Ectodermal cell (in vitro differentiated cells): ENCODE results near the gene ZBED3.
A peak's percentile ranks its signal among the peaks of the same experiment; 100 is the strongest.

Experiments used
- H3K27ac ChIP-seq: 2 replicates; pipeline ENCODE4 v1.7.0; 2013; ENCODE audit warnings: mild to moderate bottlenecking, low read depth, low read length; ENCODE audit not compliant: insufficient read depth, poor library complexity, severe bottlenecking
- H3K27me3 ChIP-seq: 2 replicates; pipeline ENCODE4 v1.7.0; 2013; ENCODE audit warnings: mild to moderate bottlenecking, low read length; ENCODE audit not compliant: insufficient read depth, control insufficient read depth, poor library complexity, severe bottlenecking
- H3K36me3 ChIP-seq: one replicate; pipeline ENCODE4 v1.7.0; 2013; ENCODE audit warnings: low read length; ENCODE audit not compliant: control insufficient read depth, insufficient read depth
- H3K4me1 ChIP-seq: one replicate; pipeline ENCODE4 v1.7.0; 2013; ENCODE audit warnings: low read length; ENCODE audit not compliant: control insufficient read depth, insufficient read depth
- H3K4me3 ChIP-seq: 2 replicates; pipeline ENCODE4 v1.7.0; 2013; ENCODE audit warnings: low read depth, low read length, control low read depth; ENCODE audit not compliant: insufficient read depth
- H3K9me3 ChIP-seq: 2 replicates; pipeline ENCODE4 v1.7.0; 2013; ENCODE audit warnings: mild to moderate bottlenecking, low read length, moderate library complexity; ENCODE audit not compliant: control insufficient read depth
- WGBS, 2 experiments: methylation state at CpG; one replicate each; pipeline ENCODE4 v1.1.7; 2013; ENCODE audit warnings: missing lambda C conversion rate in 2 of 2; 5-methylcytosine and 5-hydroxymethylcytosine counted together

The ZBED3 gene

DNA sequence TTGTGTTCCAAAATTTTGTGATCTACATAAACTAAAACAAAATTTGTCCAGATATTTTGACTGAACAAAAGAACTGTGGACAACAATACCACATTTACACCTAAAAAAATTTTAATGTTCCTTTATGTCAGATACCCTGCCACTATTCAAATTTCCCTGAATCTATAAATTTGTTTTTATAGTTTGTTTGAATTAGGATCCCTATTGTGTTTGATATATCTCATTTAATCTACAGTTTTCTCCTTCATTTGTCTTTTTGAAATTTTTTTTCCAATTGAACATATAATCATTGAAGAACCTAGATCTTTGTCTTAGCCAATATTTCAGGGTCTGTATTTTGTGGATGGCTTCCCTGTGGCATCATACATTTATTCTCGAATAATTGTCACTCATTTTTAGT lies 51.1 kb downstream of the ZBED3 start:
- no peaks in the 10 kb centered on the region for H3K27me3 ChIP-seq
- H3K27ac ChIP-seq, result no peak overlapping the region
- H3K4me1 ChIP-seq, result no peaks in the 10 kb centered on the region
- H3K4me3 ChIP-seq, result no peak overlapping the region
- H3K9me3 ChIP-seq, result no peaks in the 10 kb centered on the region
- peaks cover 22% of the 10 kb centered on the region for H3K36me3 ChIP-seq
- 92% methylated on average over 1 of the region's 1 CpG; no CpG with 5 or more reads in 1 of the 2 experiments for WGBS, 2 experiments

DNA sequence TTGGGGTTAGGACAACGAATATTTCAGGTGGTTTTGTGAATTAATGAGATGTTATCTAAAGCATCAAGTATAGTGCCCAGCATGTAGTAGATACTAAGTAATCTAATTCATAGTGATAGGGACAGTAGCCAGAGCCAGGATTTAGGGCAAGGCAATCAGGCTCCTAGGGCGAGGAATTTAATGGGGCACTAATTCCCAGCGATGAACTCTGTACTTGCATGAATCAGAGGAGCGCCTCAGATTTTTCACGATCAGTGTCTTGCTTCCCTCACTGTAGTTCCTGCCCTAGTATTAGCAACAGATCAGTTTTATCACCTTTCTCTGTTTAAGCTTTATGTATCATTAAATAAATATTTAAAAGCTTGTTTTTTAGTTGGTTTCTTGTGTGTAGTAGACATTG lies 53.7 kb downstream of the ZBED3 start:
- H3K9me3 ChIP-seq, result no peaks in the 10 kb centered on the region
- peaks cover 16% of the 10 kb centered on the region for H3K36me3 ChIP-seq
- H3K27ac ChIP-seq, result no peak overlapping the region
- no peaks in the 10 kb centered on the region for H3K4me1 ChIP-seq
- WGBS, 2 experiments, result 94 to 97% methylated on average over 5 of the region's 5 CpGs
- no peaks in the 10 kb centered on the region for H3K27me3 ChIP-seq
- no peak overlapping the region for H3K4me3 ChIP-seq

DNA sequence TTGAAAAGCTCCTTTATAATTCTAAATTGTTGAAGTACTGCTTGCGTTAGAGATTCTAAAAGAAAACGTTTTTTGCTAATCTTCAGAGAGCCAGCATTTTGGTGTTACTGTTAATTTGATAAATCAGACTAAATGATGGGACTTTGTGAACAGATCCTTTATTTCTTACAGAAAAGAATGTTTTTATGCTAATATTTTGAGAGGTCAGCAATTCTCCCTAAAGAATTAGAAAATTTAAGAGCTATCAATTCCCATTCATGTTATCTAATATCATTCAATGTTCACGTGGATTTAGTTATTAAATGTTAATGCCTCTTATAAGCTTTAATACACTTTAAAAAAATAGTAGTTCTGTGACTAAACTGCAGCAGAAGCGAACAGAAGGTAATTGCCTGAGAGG lies 54.5 kb downstream of the ZBED3 start:
- no peak overlapping the region for H3K27ac ChIP-seq
- no peaks in the 10 kb centered on the region for H3K4me1 ChIP-seq
- no peaks in the 10 kb centered on the region for H3K9me3 ChIP-seq
- no peaks in the 10 kb centered on the region for H3K27me3 ChIP-seq
- peaks cover 10% of the 10 kb centered on the region for H3K36me3 ChIP-seq
- no peak overlapping the region for H3K4me3 ChIP-seq
- 89 to 92% methylated on average over 3 to 4 of the region's 4 CpGs for WGBS, 2 experiments

- peaks cover 6% of the 10 kb centered on the region for H3K36me3 ChIP-seq
- H3K27me3 ChIP-seq, result peaks cover 4% of the 10 kb centered on the region
- 100% methylated on average over 3 of the region's 3 CpGs for WGBS, 2 experiments
- no peak overlapping the region for H3K27ac ChIP-seq
- H3K4me3 ChIP-seq, result no peak overlapping the region
- no peaks in the 10 kb centered on the region for H3K9me3 ChIP-seq
- no peaks in the 10 kb centered on the region for H3K4me1 ChIP-seq
These were observed 55.2 kb downstream of the ZBED3 start for GRCh38 chr5:77031891-77032290.

DNA sequence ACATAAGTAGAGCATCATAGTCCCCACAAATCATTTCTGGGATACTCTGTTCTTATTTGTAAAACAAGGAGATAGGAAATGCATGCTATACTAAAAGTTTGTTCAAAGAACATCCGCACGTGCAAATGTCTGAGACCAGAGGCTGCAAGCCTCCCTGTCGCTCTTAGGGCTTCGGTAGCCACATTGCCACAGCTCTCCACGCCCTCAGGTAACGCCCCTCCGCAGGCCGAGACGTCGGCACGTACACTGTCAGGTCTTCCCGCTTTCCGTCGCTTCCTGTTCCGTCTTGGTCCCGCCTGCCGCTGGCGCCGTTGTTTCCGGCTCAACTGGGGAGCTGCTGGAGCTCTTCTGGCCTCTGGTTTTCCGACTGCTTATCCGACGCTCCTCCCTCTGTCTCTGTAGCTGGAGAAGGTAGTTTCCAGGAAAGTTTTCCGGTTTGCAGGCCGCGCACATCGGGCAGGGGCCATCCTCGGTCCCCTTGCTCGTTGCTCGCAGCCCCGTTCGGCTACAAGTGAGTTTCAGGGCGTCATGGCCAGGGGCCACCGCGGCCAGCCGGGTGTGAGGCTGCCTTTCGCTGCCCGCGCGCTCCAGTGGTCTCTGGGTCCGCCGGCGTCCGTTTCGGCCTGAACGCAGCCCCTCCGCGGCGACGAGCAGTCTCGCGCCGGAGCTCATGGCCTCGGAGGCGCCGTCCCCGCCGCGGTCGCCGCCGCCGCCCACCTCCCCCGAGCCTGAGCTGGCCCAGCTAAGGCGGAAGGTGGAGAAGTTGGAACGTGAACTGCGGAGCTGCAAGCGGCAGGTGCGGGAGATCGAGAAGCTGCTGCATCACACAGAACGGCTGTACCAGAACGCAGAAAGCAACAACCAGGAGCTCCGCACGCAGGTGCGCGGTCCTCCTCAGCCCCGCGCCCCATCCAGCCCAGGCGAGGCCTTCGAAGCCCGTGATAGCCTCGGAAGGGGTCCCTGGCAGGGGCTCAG lies 56.7 kb downstream of the ZBED3 start, which contains the start of gene AGGF1:
Gene AGGF1 (plus strand): TSS at position 308 of the 975 bp plus-strand sequence. CDS start 363 bp downstream, at position 671.
- H3K27ac ChIP-seq, result peak within 1 kb of the TSS; percentile 78
- H3K27me3 ChIP-seq, result peaks cover 9% of the 10 kb centered on the region
- WGBS, 2 experiments, result 2% methylated on average over 82 of the region's 82 CpGs
- peak within 1 kb of the TSS; percentile 88 for H3K4me3 ChIP-seq
- no peaks in the 10 kb centered on the region for H3K36me3 ChIP-seq
- no peaks in the 10 kb centered on the region for H3K9me3 ChIP-seq
- no peaks in the 10 kb centered on the region for H3K4me1 ChIP-seq

DNA sequence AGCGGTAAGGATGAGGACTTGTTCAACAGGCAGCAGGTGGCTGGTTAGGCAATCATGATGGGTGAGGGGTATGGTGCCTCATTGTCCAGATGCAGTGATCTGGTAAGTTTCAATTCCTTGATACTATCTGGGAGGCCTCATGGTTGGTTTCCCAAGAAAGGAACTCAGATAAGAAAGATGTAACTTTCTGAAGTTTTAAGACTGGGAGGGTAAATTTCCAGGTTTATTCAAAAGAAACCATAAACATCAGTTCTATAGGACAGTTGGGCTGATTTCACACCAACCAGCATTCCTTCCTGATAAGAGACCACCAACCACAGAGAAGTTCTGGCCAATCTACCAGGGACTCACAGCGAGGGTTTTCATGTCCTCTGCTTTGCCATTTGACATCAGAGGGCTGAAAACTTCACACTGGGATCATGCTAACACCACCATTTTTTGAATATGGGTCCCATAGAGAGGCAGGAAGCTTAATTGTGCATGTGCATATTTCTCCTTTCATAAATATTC lies 57.7 kb downstream of the ZBED3 start:
- Histone ChIP-seq H3K36me3 (no peaks in the 10 kb centered on the region), H3K27me3 (peaks cover 10% of the 10 kb centered on the region), H3K4me3 (no peak overlapping the region), H3K27ac (no peak overlapping the region), H3K4me1 (no peaks in the 10 kb centered on the region), H3K9me3 (no peaks in the 10 kb centered on the region)
- 95 to 100% methylated on average over 2 of the region's 2 CpGs for WGBS, 2 experiments

DNA sequence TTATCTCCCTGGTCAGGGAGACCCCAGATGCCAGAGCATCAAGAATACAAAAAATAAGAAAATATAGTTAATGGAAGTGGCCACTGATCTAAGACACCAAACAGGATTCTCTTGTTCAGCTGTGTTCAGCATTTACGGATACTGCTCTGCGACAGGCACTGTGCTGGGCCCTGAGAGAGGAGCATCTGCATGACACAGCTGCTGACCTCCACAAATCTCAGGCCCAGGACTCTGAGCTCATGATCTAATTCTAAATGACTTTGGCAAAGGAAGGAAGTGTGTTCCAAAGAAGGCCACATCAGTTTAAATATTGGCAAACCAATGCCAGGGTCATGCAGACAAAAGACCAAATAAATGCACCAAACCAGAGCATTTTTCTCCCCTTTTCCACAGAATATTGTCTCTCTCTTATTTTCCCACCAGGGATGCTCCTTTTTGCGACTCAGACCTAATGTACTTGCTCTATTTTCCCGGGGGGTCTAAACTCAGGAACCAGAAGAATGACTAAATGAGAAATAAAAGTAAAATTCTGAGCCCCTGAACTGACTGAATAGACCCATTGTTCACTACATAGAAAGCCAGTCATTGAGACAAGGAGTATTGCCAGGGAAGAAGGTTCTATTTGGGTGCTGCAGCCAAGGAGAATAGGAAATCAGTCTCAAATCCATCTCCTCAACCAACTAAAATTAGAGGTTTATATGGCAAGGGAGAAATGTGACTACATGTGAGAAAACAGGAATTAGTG lies 58.3 kb downstream of the ZBED3 start:
- Histone ChIP-seq H3K36me3 (no peaks in the 10 kb centered on the region), H3K27me3 (peaks cover 15% of the 10 kb centered on the region), H3K27ac (no peak overlapping the region), H3K9me3 (no peaks in the 10 kb centered on the region), H3K4me1 (no peaks in the 10 kb centered on the region), H3K4me3 (no peak overlapping the region)
- WGBS, 2 experiments, result 96 to 98% methylated on average over 4 of the region's 4 CpGs

- Histone ChIP-seq H3K27ac (no peak overlapping the region), H3K4me1 (no peaks in the 10 kb centered on the region), H3K4me3 (no peak overlapping the region), H3K9me3 (no peaks in the 10 kb centered on the region), H3K27me3 (peaks cover 15% of the 10 kb centered on the region), H3K36me3 (no peaks in the 10 kb centered on the region)
- WGBS, 2 experiments, result 81 to 91% methylated on average over 1 of the region's 1 CpG
These were observed 62.6 kb downstream of the ZBED3 start for GRCh38 chr5:77024490-77024889.

GRCh38 chr5:77022511-77023417 lies 64.3 kb downstream of the ZBED3 start:
- no peaks in the 10 kb centered on the region for H3K4me1 ChIP-seq
- H3K9me3 ChIP-seq, result no peaks in the 10 kb centered on the region
- no peak overlapping the region for H3K27ac ChIP-seq
- 74 to 78% methylated on average over 7 of the region's 7 CpGs for WGBS, 2 experiments
- H3K36me3 ChIP-seq, result no peaks in the 10 kb centered on the region
- H3K4me3 ChIP-seq, result no peak overlapping the region
- peaks cover 15% of the 10 kb centered on the region for H3K27me3 ChIP-seq
